Measurements from ENCODE around the gene TMEM114.

DNA sequence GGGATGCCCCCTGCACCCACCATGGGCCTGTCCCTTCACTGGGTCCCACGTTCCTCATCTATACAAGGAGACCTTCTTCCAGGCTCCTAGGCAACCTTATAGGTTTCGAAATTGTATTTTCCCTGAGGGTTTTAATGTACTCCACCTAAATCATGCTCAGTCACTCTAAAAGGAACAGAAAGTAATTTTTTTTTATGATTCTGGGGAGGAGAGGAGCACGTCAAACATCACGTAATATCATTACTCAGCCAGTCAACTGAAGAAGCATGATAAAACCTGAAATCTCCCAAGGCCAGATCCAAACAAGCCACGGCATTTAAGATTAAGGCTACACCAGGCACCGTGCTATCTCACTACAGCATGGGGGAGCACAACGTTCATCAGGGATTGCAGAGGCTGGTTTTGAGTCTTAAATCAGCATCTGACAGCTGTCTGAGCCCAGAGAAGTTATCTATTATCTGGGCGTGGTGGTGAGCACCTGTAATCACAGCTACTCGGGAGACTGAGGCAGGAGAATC is 3.9 kb upstream of the TMEM114 start:
- TF ChIP-seq GATA2 (IDR thresholded peaks at IDR 0.05; ENCODE audit: low read depth, low read length) (no peak), GATA3 (IDR thresholded peaks at IDR 0.05; ENCODE audit: low read depth, low read length) (no peak)

Measured in SH-SY5Y (cell line).